H1 (cell line): ENCODE measurements around the gene HM13. TPM values are rescaled to one million over a fixed set of nuclear protein-coding genes. Genes with fewer than 3 reads are reported as not detected.

Experiments used
- ASH2L ChIP-seq: fragments of 200-600, 300-600 bp; sonication (generic); IDR thresholded peaks from one replicate; pipeline ENCODE4 v1.7.1; 2017; ENCODE audit warnings: low read length
- BACH1 ChIP-seq: IDR thresholded peaks from 2 replicates; pipeline ENCODE4 v1.6.1; 2012; ENCODE audit warnings: low read length, improper control_type of control experiment
- BCL11A ChIP-seq, 2 experiments: IDR thresholded peaks; one replicate each; pipeline ENCODE4 v1.6.1; 2011; ENCODE audit warnings: low read depth in 2 of 2, low read length in 2 of 2, mild to moderate bottlenecking in 2 of 2
- CBX5 ChIP-seq: fragments of 300-800, 300-1000 bp; sonication (generic); IDR thresholded peaks from 2 replicates; pipeline ENCODE4 v1.7.1; 2016; ENCODE audit warnings: antibody characterized with exemption, low read length, low read depth
- CBX8 ChIP-seq: fragments of 300-800, 300-1000 bp; sonication (generic); IDR thresholded peaks from 2 replicates; pipeline ENCODE4 v1.7.1; 2016; ENCODE audit warnings: low read depth, low read length, borderline replicate concordance
- CHD2 ChIP-seq: IDR thresholded peaks from 2 replicates; pipeline ENCODE4 v1.6.1; 2012; ENCODE audit warnings: low read length, improper control_type of control experiment
- CTBP2 ChIP-seq: IDR thresholded peaks from 2 replicates; pipeline ENCODE4 v1.7.0; 2011; ENCODE audit warnings: borderline replicate concordance, mild to moderate bottlenecking, moderate library complexity, mixed read lengths, low read length; ENCODE audit not compliant: insufficient read depth, insufficient read length
- EGR1 ChIP-seq: IDR thresholded peaks from 2 replicates; pipeline ENCODE4 v1.6.1; 2011; ENCODE audit warnings: low read depth, low read length, borderline replicate concordance
- EZH2 ChIP-seq: fragments of 200-600 bp; sonication (generic); IDR thresholded peaks from 2 replicates; pipeline ENCODE4 v1.7.1; 2012; ENCODE audit warnings: low read depth, mild to moderate bottlenecking, moderate library complexity, low read length, inconsistent platforms; ENCODE audit not compliant: severe bottlenecking
- HDAC6 ChIP-seq: IDR thresholded peaks from one replicate; pipeline ENCODE4 v1.7.1; 2012; ENCODE audit warnings: low read depth, mild to moderate bottlenecking, inconsistent platforms, low read length, moderate library complexity
- JUN ChIP-seq: IDR thresholded peaks from 2 replicates; pipeline ENCODE4 v1.6.1; 2011; ENCODE audit warnings: low read depth, mild to moderate bottlenecking, improper control_type of control experiment, low read length
- JUND ChIP-seq: IDR thresholded peaks from 2 replicates; pipeline ENCODE4 v1.6.1; 2011; ENCODE audit warnings: mild to moderate bottlenecking, improper control_type of control experiment, low read length
- KDM1A ChIP-seq: fragments of 200-600, 300-600 bp; sonication (generic); IDR thresholded peaks from 2 replicates; pipeline ENCODE4 v1.7.1; 2016; ENCODE audit warnings: mild to moderate bottlenecking, low read length, borderline replicate concordance
- KDM4A ChIP-seq: IDR thresholded peaks from one replicate; pipeline ENCODE4 v1.7.1; 2012; ENCODE audit warnings: low read depth, mild to moderate bottlenecking, moderate library complexity, low read length, inconsistent platforms; ENCODE audit not compliant: severe bottlenecking
- MAFK ChIP-seq: IDR thresholded peaks from 2 replicates; pipeline ENCODE4 v1.6.1; 2012; ENCODE audit warnings: low read depth, mild to moderate bottlenecking, improper control_type of control experiment, low read length
- POLR2A ChIP-seq, 2 experiments: IDR thresholded peaks; 1 replicate in 1 of 2; 2 replicates in 1 of 2; pipeline ENCODE4 v1.6.1; 2011; ENCODE audit warnings: low read depth in 2 of 2, low read length in 2 of 2, mild to moderate bottlenecking in 2 of 2; ENCODE audit errors: control extremely low read depth in 1 of 2
- POU5F1 ChIP-seq: IDR thresholded peaks from 2 replicates; pipeline ENCODE4 v1.6.1; 2011; ENCODE audit warnings: low read depth, mild to moderate bottlenecking, low read length, moderate library complexity
- RBBP5 ChIP-seq: IDR thresholded peaks from 2 replicates; pipeline ENCODE4 v1.7.1; 2012; ENCODE audit warnings: low read depth, mild to moderate bottlenecking, inconsistent platforms, low read length, moderate library complexity, borderline replicate concordance
- RFX5 ChIP-seq: IDR thresholded peaks from 2 replicates; pipeline ENCODE4 v1.6.1; 2011; ENCODE audit warnings: low read depth, low read length, improper control_type of control experiment, borderline replicate concordance
- SP2 ChIP-seq: IDR thresholded peaks from 2 replicates; pipeline ENCODE4 v1.6.1; 2012; ENCODE audit warnings: mild to moderate bottlenecking, low read length, inconsistent platforms
- SRF ChIP-seq: IDR thresholded peaks from 2 replicates; pipeline ENCODE4 v1.6.1; 2011; ENCODE audit warnings: mild to moderate bottlenecking, low read depth, low read length, moderate library complexity
- SUZ12 ChIP-seq: fragments of 200-600 bp; sonication (generic); IDR thresholded peaks from 2 replicates; pipeline ENCODE4 v1.6.1; 2012; ENCODE audit warnings: mild to moderate bottlenecking, inconsistent platforms, low read length, moderate library complexity, mixed read lengths
- TAF1 ChIP-seq: IDR thresholded peaks from 2 replicates; pipeline ENCODE4 v1.6.1; 2011; ENCODE audit warnings: mild to moderate bottlenecking, low read depth, low read length
- USF2 ChIP-seq: IDR thresholded peaks from 2 replicates; pipeline ENCODE4 v1.6.1; 2011; ENCODE audit warnings: low read length, improper control_type of control experiment
- ZNF274 ChIP-seq: IDR thresholded peaks from 2 replicates; pipeline ENCODE4 v1.7.0; 2012; ENCODE audit warnings: low read length, borderline replicate concordance; ENCODE audit errors: extremely low read depth
- polyA plus RNA-seq, 7 experiments: library from polyadenylated mRNA; depleted of rRNA in 3 of 7; stranded (reverse) in 5 of 7; unstranded in 2 of 7; fragments of >200 nt in 5 of 7; fragments of 200-250 nt in 2 of 7; gene quantifications; 1 replicate in 5 of 7; 2 replicates in 1 of 7; 4 replicates in 1 of 7; pipeline versions ENCODE4 v1.2.1 to v1.2.3, GENCODE V29; 2011 to 2013; ENCODE audit warnings: missing spikeins in 2 of 7, mixed read lengths in 2 of 7
- total RNA-seq: library from RNA; stranded (reverse); fragmentation: NEBNext Ultra II Directional; extraction: Animal tissue kit (Norgen Biotek cat#: 25700); gene quantifications from 2 replicates; pipeline ENCODE4 v1.2.1, GENCODE V29; 2021

Gene HM13
- total and polyA plus RNA-seq, 2 of the 8 experiments (the other 6 are each of a cell fraction or from before 2014, with no cell fraction given), result 118 to 183 TPM

GRCh38 chr20:31605902-31606803 lies 91.9 kb downstream of the HM13 start (continued):
- TF ChIP-seq ZNF274 (no peak), USF2 (no peak), CBX8 (no peak), BACH1 (no peak), CHD2 (no peak), KDM1A (no peak), JUN (no peak), KDM4A (peak; percentile 29), SRF (no peak), EGR1 (no peak), BCL11A (IDR thresholded peaks at IDR 0.05; ENCODE audit: low read depth in 2 of 2, low read length in 2 of 2) (no peak), POLR2A (IDR thresholded peaks at IDR 0.05; ENCODE audit: control extremely low read depth in 1 of 2, low read depth in 2 of 2, low read length in 2 of 2) (peak in 1 of 2 experiments; percentile 77; a peak in 1 of 3 replicates), ASH2L (peak; percentile 35), POU5F1 (no peak), HDAC6 (no peak), CTBP2 (no peak), CBX5 (no peak), RBBP5 (no peak), RFX5 (no peak), SP2 (no peak), TAF1 (peak; percentile 43), MAFK (no peak), SUZ12 (no peak), JUND (no peak), EZH2 (no peak)
